ENCODE measurements around the gene CSK.

DNA sequence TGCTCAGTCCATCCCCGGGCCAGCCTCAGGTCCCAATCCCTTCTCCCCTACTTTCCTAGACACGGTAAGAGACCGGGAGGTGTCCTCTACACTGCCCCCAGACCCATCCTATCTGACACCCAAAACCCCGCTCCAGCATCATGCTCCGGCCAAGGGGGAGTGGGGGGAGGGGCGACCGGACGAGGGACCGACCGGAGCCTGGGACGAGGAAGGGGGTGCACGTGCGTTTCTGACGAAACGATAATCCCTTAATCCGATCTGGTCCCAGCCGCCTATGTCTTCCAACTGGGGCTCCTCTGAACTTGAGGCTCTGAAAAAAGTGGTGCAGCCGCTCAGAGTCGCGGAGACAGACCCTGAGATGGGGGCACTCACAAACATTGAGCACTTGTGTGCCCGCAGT, 45.0 kb downstream of the CSK start:
- TF ChIP-seq, protein P1, sequence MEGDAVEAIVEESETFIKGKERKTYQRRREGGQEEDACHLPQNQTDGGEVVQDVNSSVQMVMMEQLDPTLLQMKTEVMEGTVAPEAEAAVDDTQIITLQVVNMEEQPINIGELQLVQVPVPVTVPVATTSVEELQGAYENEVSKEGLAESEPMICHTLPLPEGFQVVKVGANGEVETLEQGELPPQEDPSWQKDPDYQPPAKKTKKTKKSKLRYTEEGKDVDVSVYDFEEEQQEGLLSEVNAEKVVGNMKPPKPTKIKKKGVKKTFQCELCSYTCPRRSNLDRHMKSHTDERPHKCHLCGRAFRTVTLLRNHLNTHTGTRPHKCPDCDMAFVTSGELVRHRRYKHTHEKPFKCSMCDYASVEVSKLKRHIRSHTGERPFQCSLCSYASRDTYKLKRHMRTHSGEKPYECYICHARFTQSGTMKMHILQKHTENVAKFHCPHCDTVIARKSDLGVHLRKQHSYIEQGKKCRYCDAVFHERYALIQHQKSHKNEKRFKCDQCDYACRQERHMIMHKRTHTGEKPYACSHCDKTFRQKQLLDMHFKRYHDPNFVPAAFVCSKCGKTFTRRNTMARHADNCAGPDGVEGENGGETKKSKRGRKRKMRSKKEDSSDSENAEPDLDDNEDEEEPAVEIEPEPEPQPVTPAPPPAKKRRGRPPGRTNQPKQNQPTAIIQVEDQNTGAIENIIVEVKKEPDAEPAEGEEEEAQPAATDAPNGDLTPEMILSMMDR (IDR thresholded peaks at IDR 0.05) = no peak
- TF ChIP-seq POLR2A (IDR thresholded peaks at IDR 0.05) = no peak
